WTC11 (cell line): ENCODE measurements around the gene HES3. TPM values are rescaled to one million over a fixed set of nuclear protein-coding genes. Genes with fewer than 3 reads are reported as not detected.

Experiments
- ATAC-seq: fragments of 200-7000 bp; cut with Tn5 transposase; 2 replicates; pipeline ENCODE4 v1.10.0; 2021; ENCODE audit warnings: mild to moderate bottlenecking, moderate library complexity
- CTCF ChIA-PET: fragments of 300-600 bp; sonication (Branson Sonifier 250); formaldehyde crosslinking; loops from one replicate; lab custom pipeline; 2021; ENCODE audit warnings: antibody characterized with exemption; lab: Charles Lee
- POLR2A ChIA-PET: fragments of 350-600 bp; sonication (Branson Sonifier 250); formaldehyde crosslinking; loops from one replicate; lab custom pipeline; 2021; ENCODE audit warnings: antibody characterized with exemption; lab: Charles Lee
- DNase-seq: peaks from one replicate; pipeline ENCODE4 v3.0.0; 2021; ENCODE audit warnings: low spot score
- H3K27ac Mint-ChIP-seq: 2 replicates; pipeline ENCODE4 v1.8.0; 2021; ENCODE audit warnings: mixed read lengths
- H3K27me3 Mint-ChIP-seq: 2 replicates; pipeline ENCODE4 v1.8.0; 2021; ENCODE audit warnings: low read depth, mild to moderate bottlenecking, moderate library complexity, mixed read lengths
- H3K36me3 Mint-ChIP-seq: 2 replicates; pipeline ENCODE4 v1.8.0; 2021; ENCODE audit warnings: mixed read lengths
- H3K4me1 Mint-ChIP-seq: 2 replicates; pipeline ENCODE4 v1.8.0; 2022; ENCODE audit warnings: mixed read lengths
- H3K4me3 Mint-ChIP-seq: 2 replicates; pipeline ENCODE4 v1.8.0; 2021; ENCODE audit warnings: mild to moderate bottlenecking, moderate library complexity, mixed read lengths
- H3K9me3 Mint-ChIP-seq: 2 replicates; pipeline ENCODE4 v1.8.0; 2021; ENCODE audit warnings: mixed read lengths
- ATF6 ChIP-seq: sonication (generic); formaldehyde crosslinking; IDR thresholded peaks from 2 replicates; pipeline ENCODE4 v1.8.1; 2023; ENCODE audit warnings: mild to moderate bottlenecking, missing genetic modification reagents
- CREM ChIP-seq: sonication (generic); formaldehyde crosslinking; IDR thresholded peaks from 2 replicates; pipeline ENCODE4 v1.8.1; 2022; ENCODE audit warnings: mild to moderate bottlenecking, missing genetic modification reagents, moderate library complexity
- E2F5 ChIP-seq: sonication (generic); formaldehyde crosslinking; IDR thresholded peaks from 2 replicates; pipeline ENCODE4 v1.8.1; 2022; ENCODE audit warnings: mild to moderate bottlenecking, moderate library complexity, missing genetic modification reagents
- ERG ChIP-seq: fragments of 250-450 bp; sonication (Bioruptor Pico); IDR thresholded peaks from 2 replicates; pipeline ENCODE4 v1.8.0; 2021; ENCODE audit warnings: mild to moderate bottlenecking
- FOXP1 ChIP-seq: sonication (generic); formaldehyde crosslinking; IDR thresholded peaks from 2 replicates; pipeline ENCODE4 v1.8.0; 2022; ENCODE audit warnings: missing genetic modification reagents, mild to moderate bottlenecking, moderate library complexity, borderline replicate concordance
- GTF2I ChIP-seq: fragments of 250-450 bp; sonication (Bioruptor Pico); conservative IDR thresholded peaks from 2 replicates; pipeline ENCODE4 v1.4.0; 2021; ENCODE audit warnings: mild to moderate bottlenecking
- IRF1 ChIP-seq: sonication (generic); formaldehyde crosslinking; IDR thresholded peaks from 2 replicates; pipeline ENCODE4 v1.8.0; 2023; ENCODE audit warnings: missing genetic modification reagents
- JAZF1 ChIP-seq: fragments of 250-450 bp; sonication (Bioruptor Pico); IDR thresholded peaks from 2 replicates; pipeline ENCODE4 v1.9.0; 2021; ENCODE audit warnings: moderate library complexity, mild to moderate bottlenecking, inconsistent platforms
- JUN ChIP-seq: sonication (generic); formaldehyde crosslinking; IDR thresholded peaks from 2 replicates; pipeline ENCODE4 v1.8.0; 2023; ENCODE audit warnings: mild to moderate bottlenecking, missing genetic modification reagents
- MLX ChIP-seq: sonication (generic); formaldehyde crosslinking; IDR thresholded peaks from 2 replicates; pipeline ENCODE4 v1.8.1; 2023; ENCODE audit warnings: mild to moderate bottlenecking, missing genetic modification reagents, moderate library complexity
- MYBL2 ChIP-seq: sonication (generic); formaldehyde crosslinking; IDR thresholded peaks from 2 replicates; pipeline ENCODE4 v1.8.1; 2023; ENCODE audit warnings: mild to moderate bottlenecking, moderate library complexity, missing genetic modification reagents
- NR1H2 ChIP-seq: sonication (generic); formaldehyde crosslinking; IDR thresholded peaks from 2 replicates; pipeline ENCODE4 v1.9.0; 2021; ENCODE audit warnings: mild to moderate bottlenecking, moderate library complexity, missing genetic modification reagents
- OVOL2 ChIP-seq: fragments of 250-450 bp; sonication (Bioruptor Pico); IDR thresholded peaks from 2 replicates; pipeline ENCODE4 v1.9.0; 2021; ENCODE audit warnings: mild to moderate bottlenecking, borderline replicate concordance
- PRRX2 ChIP-seq: fragments of 250-450 bp; sonication (Bioruptor Pico); IDR thresholded peaks from 2 replicates; pipeline ENCODE4 v1.8.0; 2021; ENCODE audit warnings: mild to moderate bottlenecking
- SP1 ChIP-seq: sonication (generic); formaldehyde crosslinking; conservative IDR thresholded peaks from 2 replicates; pipeline ENCODE4 v1.8.1; 2022; ENCODE audit warnings: missing genetic modification reagents
- ZNF532 ChIP-seq: fragments of 250-450 bp; sonication (Bioruptor Pico); IDR thresholded peaks from 2 replicates; pipeline ENCODE4 v1.9.0; 2021; ENCODE audit warnings: mild to moderate bottlenecking, borderline replicate concordance
- total RNA-seq: library from RNA; stranded (reverse); gene quantifications from 3 replicates; pipeline ENCODE4 v1.2.3, GENCODE V29; 2021
- TF ChIP-seq, protein P1 (sequence below): fragments of 250-450 bp; sonication (Bioruptor Pico); IDR thresholded peaks from 2 replicates; pipeline ENCODE4 v1.9.0; 2021; ENCODE audit warnings: moderate library complexity, mild to moderate bottlenecking, inconsistent platforms, borderline replicate concordance
- TF ChIP-seq, protein P2 (sequence below): fragments of 200-600 bp; IDR thresholded peaks from 2 replicates; pipeline ENCODE4 v1.8.0; 2022; ENCODE audit warnings: antibody characterized with exemption

The HES3 gene
- total RNA-seq, 1 experiment from 2014 or later, result 74.7 TPM

- peaks cover 46% of the 10 kb centered on the region for H3K36me3 Mint-ChIP-seq
- H3K4me3 Mint-ChIP-seq, result no peak overlapping the region
- H3K27me3 Mint-ChIP-seq, result no peaks in the 10 kb centered on the region
- H3K9me3 Mint-ChIP-seq, result no peaks in the 10 kb centered on the region
- TF ChIP-seq ZNF532 (CRISPR knock-in tag) (no peak), MLX (CRISPR knock-in tag) (no peak), OVOL2 (CRISPR knock-in tag) (no peak), FOXP1 (no peak), JAZF1 (CRISPR knock-in tag) (no peak), NR1H2 (CRISPR knock-in tag) (no peak), E2F5 (no peak)
- H3K4me1 Mint-ChIP-seq, result no peaks in the 10 kb centered on the region
- no peak overlapping the region for H3K27ac Mint-ChIP-seq
- ATAC-seq (no peak), DNase-seq (no peak)
- ChIA-PET POLR2A (interaction anchor here (0.6 kb wide), 1 partner anchor 33 kb away, joined by 5 read pairs; no protein-coding TSS in a partner anchor), CTCF (no interaction called here)
Observed at GRCh38 chr1:6222636-6223035, 21.3 kb upstream of the HES3 start.

DNA sequence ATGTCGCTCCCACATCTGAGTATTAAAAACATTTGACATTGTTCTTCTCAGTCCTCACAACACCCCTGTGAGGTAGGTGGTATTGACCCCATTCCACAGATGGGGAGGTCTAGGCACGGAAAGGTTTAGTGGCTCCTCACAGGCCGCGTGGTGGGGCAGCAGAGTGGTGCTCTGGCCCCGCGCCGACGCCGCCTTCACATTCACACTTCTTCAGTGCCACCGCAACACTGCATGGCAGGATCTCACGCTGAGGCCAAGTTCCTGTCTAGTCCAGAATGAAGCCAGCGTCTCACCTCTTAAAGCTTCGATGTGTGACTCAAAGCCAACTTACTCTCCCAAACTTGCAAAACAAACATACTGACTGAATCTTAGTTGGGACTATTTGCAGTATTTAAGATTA is 20.4 kb upstream of the HES3 start:
- no peak overlapping the region for H3K27ac Mint-ChIP-seq
- POLR2A ChIA-PET, result no interaction called here
- no peak for ATAC-seq
- no peaks in the 10 kb centered on the region for H3K27me3 Mint-ChIP-seq
- H3K36me3 Mint-ChIP-seq, result peaks cover 46% of the 10 kb centered on the region
- no peaks in the 10 kb centered on the region for H3K4me1 Mint-ChIP-seq
- CTCF ChIA-PET, result interaction anchor here (1.2 kb wide), 1 partner anchor 17 kb away, joined by 4 read pairs; no protein-coding TSS in a partner anchor
- no peak overlapping the region for H3K4me3 Mint-ChIP-seq
- DNase-seq, result no peak
- H3K9me3 Mint-ChIP-seq, result no peaks in the 10 kb centered on the region
- TF ChIP-seq SP1 (CRISPR knock-in tag) (no peak), OVOL2 (CRISPR knock-in tag) (no peak), MYBL2 (CRISPR knock-in tag) (no peak), IRF1 (no peak), JUN (CRISPR knock-in tag) (no peak), ERG (CRISPR knock-in tag) (no peak), PRRX2 (CRISPR knock-in tag) (no peak), ATF6 (CRISPR knock-in tag) (no peak), GTF2I (CRISPR knock-in tag) (no peak), CREM (CRISPR knock-in tag) (no peak), E2F5 (no peak)
- TF ChIP-seq, protein P1, sequence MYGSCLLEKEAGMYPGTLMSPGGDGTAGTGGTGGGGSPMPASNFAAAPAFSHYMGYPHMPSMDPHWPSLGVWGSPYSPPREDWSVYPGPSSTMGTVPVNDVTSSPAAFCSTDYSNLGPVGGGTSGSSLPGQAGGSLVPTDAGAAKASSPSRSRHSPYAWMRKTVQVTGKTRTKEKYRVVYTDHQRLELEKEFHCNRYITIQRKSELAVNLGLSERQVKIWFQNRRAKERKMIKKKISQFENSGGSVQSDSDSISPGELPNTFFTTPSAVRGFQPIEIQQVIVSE (CRISPR knock-in tag), result no peak
- TF ChIP-seq, protein P2, sequence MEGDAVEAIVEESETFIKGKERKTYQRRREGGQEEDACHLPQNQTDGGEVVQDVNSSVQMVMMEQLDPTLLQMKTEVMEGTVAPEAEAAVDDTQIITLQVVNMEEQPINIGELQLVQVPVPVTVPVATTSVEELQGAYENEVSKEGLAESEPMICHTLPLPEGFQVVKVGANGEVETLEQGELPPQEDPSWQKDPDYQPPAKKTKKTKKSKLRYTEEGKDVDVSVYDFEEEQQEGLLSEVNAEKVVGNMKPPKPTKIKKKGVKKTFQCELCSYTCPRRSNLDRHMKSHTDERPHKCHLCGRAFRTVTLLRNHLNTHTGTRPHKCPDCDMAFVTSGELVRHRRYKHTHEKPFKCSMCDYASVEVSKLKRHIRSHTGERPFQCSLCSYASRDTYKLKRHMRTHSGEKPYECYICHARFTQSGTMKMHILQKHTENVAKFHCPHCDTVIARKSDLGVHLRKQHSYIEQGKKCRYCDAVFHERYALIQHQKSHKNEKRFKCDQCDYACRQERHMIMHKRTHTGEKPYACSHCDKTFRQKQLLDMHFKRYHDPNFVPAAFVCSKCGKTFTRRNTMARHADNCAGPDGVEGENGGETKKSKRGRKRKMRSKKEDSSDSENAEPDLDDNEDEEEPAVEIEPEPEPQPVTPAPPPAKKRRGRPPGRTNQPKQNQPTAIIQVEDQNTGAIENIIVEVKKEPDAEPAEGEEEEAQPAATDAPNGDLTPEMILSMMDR, result no peak
